Thoracic aorta (tissue), 2 donors: ENCODE data around the gene NELL1. TPM values are rescaled to one million over a fixed set of nuclear protein-coding genes. Genes with fewer than 3 reads are reported as not detected.

ENCODE experiments used
- ATAC-seq: fragments of 150-250 bp; one replicate; pipeline ENCODE4 v1.8.0; 2017; ENCODE audit warnings: low read depth; ENCODE audit not compliant: insufficient number of reproducible peaks, low FRiP score
- DNase-seq: peaks from one replicate; pipeline ENCODE4 v3.0.0-alpha.2; 2020; ENCODE audit warnings: low spot score
- H3K27ac ChIP-seq, 2 donors: fragments of 200-600 bp; sonication (generic); 1 replicate in 1 of 2; 2 replicates in 1 of 2; pipeline ENCODE4 v1.5.1; 2016; ENCODE audit warnings: mild to moderate bottlenecking in 2 of 2, moderate library complexity in 2 of 2
- H3K27me3 ChIP-seq: fragments of 200-600 bp; sonication (generic); replicated peaks from 2 replicates; pipeline ENCODE4 v1.6.0; 2016; ENCODE audit warnings: mild to moderate bottlenecking; ENCODE audit not compliant: insufficient read depth
- H3K36me3 ChIP-seq: fragments of 200-600 bp; sonication (generic); one replicate; pipeline ENCODE4 v1.5.1; 2016
- H3K4me1 ChIP-seq, 2 donors: fragments of 200-600 bp; sonication (generic); 1 replicate in 1 of 2; 2 replicates in 1 of 2; pipeline versions ENCODE4 v1.5.1 to v1.6.0; 2016; ENCODE audit warnings: low read depth in 2 of 2, mild to moderate bottlenecking in 1 of 2; ENCODE audit not compliant: control insufficient read depth in 1 of 2
- H3K4me3 ChIP-seq: fragments of 200-600 bp; sonication (generic); 2 replicates; pipeline ENCODE4 v1.5.1; 2016; ENCODE audit warnings: mild to moderate bottlenecking
- H3K9me3 ChIP-seq: fragments of 200-600 bp; sonication (generic); 2 replicates; pipeline ENCODE4 v1.5.1; 2016
- CTCF ChIP-seq: fragments of 200-600 bp; sonication (generic); IDR thresholded peaks from one replicate; pipeline ENCODE4 v1.5.1; 2019; ENCODE audit warnings: antibody characterized with exemption
- total RNA-seq, 2 donors: library from RNA; depleted of rRNA; stranded (reverse); fragments of >200 nt; gene quantifications; one replicate each; pipeline versions ENCODE4 v1.1.0 to v1.2.3, GENCODE V29; 2016

Gene NELL1
- total RNA-seq, 2 donors from 2014 or later, result 0.78 TPM; not detected in 1

GRCh38 chr11:20712912-20713311 lies 43.5 kb downstream of the NELL1 start:
- Histone ChIP-seq H3K36me3 (no peaks in the 10 kb centered on the region), H3K27ac (no peak overlapping the region), H3K4me1 (no peaks in the 10 kb centered on the region), H3K4me3 (no peak overlapping the region), H3K27me3 (no peaks in the 10 kb centered on the region), H3K9me3 (no peaks in the 10 kb centered on the region)
- DNase-seq (no peak), ATAC-seq (no peak)
- TF ChIP-seq CTCF, result no peak

- Histone ChIP-seq H3K36me3 (no peaks in the 10 kb centered on the region), H3K4me3 (no peak overlapping the region), H3K4me1 (no peaks in the 10 kb centered on the region), H3K9me3 (no peaks in the 10 kb centered on the region), H3K27me3 (no peaks in the 10 kb centered on the region), H3K27ac (no peak overlapping the region)
- ATAC-seq (no peak), DNase-seq (no peak)
- TF ChIP-seq CTCF, result no peak
Measured at GRCh38 chr11:20715464-20715863, 46.1 kb downstream of the NELL1 start.

GRCh38 chr11:20715931-20716330 lies 46.5 kb downstream of the NELL1 start:
- no peaks in the 10 kb centered on the region for H3K36me3 ChIP-seq
- H3K4me3 ChIP-seq, result no peak overlapping the region
- H3K27me3 ChIP-seq, result no peaks in the 10 kb centered on the region
- H3K9me3 ChIP-seq, result no peaks in the 10 kb centered on the region
- ATAC-seq (no peak), DNase-seq (no peak)
- H3K27ac ChIP-seq, result no peak overlapping the region
- TF ChIP-seq CTCF, result no peak
- no peaks in the 10 kb centered on the region for H3K4me1 ChIP-seq

GRCh38 chr11:20719821-20720220 lies 50.4 kb downstream of the NELL1 start:
- DNase-seq (no peak), ATAC-seq (no peak)
- Histone ChIP-seq H3K4me3 (no peak overlapping the region), H3K36me3 (no peaks in the 10 kb centered on the region), H3K9me3 (no peaks in the 10 kb centered on the region), H3K27ac (no peak overlapping the region), H3K27me3 (no peaks in the 10 kb centered on the region), H3K4me1 (no peaks in the 10 kb centered on the region)
- no peak for TF ChIP-seq CTCF

DNA sequence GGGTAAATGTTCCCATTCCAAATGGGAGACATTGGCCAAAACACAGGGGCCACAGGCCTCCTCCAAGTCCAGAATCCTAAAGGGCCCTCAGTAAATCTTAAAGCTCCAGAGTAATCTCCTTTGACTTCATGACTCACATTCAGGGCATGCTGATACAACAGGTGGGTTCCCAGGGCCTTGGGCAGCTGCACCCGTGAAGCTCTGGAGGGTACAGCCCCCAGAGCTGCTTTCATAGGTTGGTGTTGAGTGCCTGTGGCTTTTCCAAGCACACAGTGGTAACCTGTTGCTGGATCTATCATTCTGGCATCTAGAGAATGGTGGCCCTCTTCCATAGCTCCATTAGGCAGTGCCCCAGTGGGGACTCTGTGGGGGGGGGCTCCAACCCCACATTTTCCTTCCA lies 54.0 kb downstream of the NELL1 start:
- ATAC-seq, result no peak
- Histone ChIP-seq H3K9me3 (no peaks in the 10 kb centered on the region), H3K36me3 (no peaks in the 10 kb centered on the region), H3K27ac (no peak overlapping the region), H3K4me3 (no peak overlapping the region), H3K4me1 (no peaks in the 10 kb centered on the region), H3K27me3 (no peaks in the 10 kb centered on the region)
- TF ChIP-seq CTCF, result no peak
- DNase-seq, result no peak
